Measurements from ENCODE around the gene PRUNE2.

Gene PRUNE2

DNA sequence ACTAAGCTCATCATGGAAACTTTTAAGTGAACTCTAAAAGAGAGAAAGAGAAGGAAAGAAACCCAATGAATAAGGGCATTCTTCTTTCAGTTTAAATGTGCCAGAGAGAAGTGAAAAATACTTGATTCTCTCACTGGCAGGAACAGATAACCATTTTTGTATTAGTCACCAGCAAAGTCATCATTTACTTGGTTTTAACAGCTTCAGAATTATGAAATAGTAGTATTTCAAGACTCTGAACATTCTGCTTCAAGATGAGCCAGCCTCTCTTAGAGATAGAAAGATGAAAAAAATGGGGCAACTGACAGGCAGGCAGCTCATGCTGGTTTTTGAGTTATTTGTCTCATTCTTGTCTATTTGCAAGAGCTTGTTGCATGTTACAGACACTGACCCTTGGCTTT lies 343.4 kb downstream of the PRUNE2 start:
- no peak for DNase-seq

DNA sequence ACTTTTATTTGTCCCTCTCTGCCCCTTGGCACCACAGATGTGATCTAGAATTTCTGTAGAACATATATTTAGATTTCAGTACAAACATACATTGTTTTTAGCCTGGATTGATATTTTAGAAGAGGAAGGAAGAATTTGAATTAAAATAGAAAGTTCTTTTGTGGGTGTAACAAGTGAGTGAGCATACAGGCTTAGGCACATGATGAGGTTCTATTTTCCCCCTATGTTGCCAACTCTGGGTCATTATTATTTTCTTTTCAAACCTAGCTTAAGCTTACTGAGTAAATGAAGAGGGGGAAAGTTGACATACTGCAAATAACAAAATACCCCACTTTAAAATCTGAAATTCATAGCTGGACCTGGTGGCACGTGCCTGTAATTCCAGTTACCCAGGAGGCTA lies 344.0 kb downstream of the PRUNE2 start:
- no peak for DNase-seq

All from COR-L47 (cell line).